BJ (cell line): ENCODE measurements around the gene TTC27. TPM values are rescaled to one million over a fixed set of nuclear protein-coding genes. Genes with fewer than 3 reads are reported as not detected.
"Not testable (repeated sequence)": the region's sequence is repeated elsewhere in the genome, so short reads cannot be mapped to it uniquely, and the experiment has no call there.

Experiments used
- CTCF ChIA-PET: fragments of 350-600 bp; formaldehyde crosslinking; extraction: SDS; loops from one replicate; lab custom pipeline; 2021; ENCODE audit warnings: antibody characterized with exemption, inconsistent platforms; lab: Yijun Ruan, JAX
- POLR2A ChIA-PET: fragments of 300-600 bp; sonication (Branson Sonifier 250); formaldehyde crosslinking; extraction: SDS; loops from one replicate; lab custom pipeline; 2021; ENCODE audit warnings: antibody characterized with exemption; lab: Charles Lee
- DNase-seq: peaks from one replicate; pipeline ENCODE4 v3.0.0-alpha.2; 2011; ENCODE audit warnings: low read depth
- H3K27me3 ChIP-seq: 2 replicates; pipeline ENCODE4 v1.6.0; 2011; ENCODE audit warnings: low read length; ENCODE audit not compliant: control insufficient read depth, insufficient read depth
- H3K36me3 ChIP-seq: 2 replicates; pipeline ENCODE4 v1.5.1; 2011; ENCODE audit warnings: low read length; ENCODE audit not compliant: control insufficient read depth, insufficient read depth
- H3K4me3 ChIP-seq: 2 replicates; pipeline ENCODE4 v1.5.1; 2011; ENCODE audit warnings: low read depth, mild to moderate bottlenecking, control low read depth, low read length
- polyA plus RNA-seq: library from polyadenylated mRNA; depleted of rRNA; stranded (reverse); fragments of >200 nt; gene quantifications from 2 replicates; pipeline ENCODE4 v1.2.3, GENCODE V29; 2011
- small RNA-seq: library from RNA; depleted of rRNA; stranded (forward); fragments of <200 nt; gene quantifications from one replicate; pipeline ENCODE3, GENCODE V24; 2012; ENCODE audit warnings: low replicate concordance, low read depth; ENCODE audit not compliant: insufficient read length
- TF ChIP-seq, protein P1 (sequence below): IDR thresholded peaks from 2 replicates; pipeline ENCODE4 v1.5.1; 2011; ENCODE audit warnings: low read depth, mild to moderate bottlenecking, control low read depth, inconsistent platforms, low read length, moderate library complexity; ENCODE audit not compliant: insufficient read depth

The TTC27 gene
- polyA plus RNA-seq, 1 experiment, result 10.4 TPM

DNA sequence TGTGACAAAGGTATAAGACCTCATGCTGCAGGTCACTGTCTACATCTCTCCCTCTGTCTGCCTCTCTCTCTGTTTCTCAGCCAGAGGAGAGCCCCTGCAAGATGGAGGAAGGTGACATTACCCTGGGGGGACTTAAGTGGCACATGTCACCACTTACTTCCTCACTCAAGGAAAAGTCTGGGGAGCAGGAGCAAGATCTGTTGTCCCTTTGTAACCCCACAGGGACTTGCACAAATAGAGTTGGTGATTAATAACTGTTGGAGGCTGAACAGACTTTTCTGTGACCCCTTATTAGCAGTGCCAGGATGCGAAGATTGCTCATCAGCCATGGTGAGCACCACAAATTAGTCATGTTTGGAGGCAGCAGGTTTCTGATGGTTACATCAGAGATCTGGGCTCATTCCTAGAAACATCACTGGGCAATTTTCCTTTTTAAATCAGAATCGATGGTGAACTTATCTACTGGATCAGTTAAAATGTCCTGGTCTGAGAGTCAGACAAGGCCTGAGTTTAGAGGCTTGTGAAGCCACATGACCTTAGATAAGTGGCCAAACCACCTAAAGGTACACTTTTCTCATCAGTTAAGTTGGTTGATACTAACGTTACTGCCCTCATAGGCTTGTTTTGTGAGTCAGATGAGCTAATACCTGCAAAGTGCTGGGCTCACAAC is 237.7 kb downstream of the TTC27 start:
- TF ChIP-seq, protein P1, sequence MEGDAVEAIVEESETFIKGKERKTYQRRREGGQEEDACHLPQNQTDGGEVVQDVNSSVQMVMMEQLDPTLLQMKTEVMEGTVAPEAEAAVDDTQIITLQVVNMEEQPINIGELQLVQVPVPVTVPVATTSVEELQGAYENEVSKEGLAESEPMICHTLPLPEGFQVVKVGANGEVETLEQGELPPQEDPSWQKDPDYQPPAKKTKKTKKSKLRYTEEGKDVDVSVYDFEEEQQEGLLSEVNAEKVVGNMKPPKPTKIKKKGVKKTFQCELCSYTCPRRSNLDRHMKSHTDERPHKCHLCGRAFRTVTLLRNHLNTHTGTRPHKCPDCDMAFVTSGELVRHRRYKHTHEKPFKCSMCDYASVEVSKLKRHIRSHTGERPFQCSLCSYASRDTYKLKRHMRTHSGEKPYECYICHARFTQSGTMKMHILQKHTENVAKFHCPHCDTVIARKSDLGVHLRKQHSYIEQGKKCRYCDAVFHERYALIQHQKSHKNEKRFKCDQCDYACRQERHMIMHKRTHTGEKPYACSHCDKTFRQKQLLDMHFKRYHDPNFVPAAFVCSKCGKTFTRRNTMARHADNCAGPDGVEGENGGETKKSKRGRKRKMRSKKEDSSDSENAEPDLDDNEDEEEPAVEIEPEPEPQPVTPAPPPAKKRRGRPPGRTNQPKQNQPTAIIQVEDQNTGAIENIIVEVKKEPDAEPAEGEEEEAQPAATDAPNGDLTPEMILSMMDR, result no peak
- no peak overlapping the region for H3K4me3 ChIP-seq
- ChIA-PET POLR2A (interaction anchor here (1.1 kb wide), 1 partner anchor 18 kb away, joined by 4 read pairs; no protein-coding TSS in a partner anchor), CTCF (interaction anchor here (1.4 kb wide), 1 partner anchor 88 kb away, joined by 3 read pairs; no protein-coding TSS in a partner anchor)
- H3K36me3 ChIP-seq, result no peaks in the 10 kb centered on the region
- DNase-seq, result peak; percentile 94
- no peaks in the 10 kb centered on the region for H3K27me3 ChIP-seq

DNA sequence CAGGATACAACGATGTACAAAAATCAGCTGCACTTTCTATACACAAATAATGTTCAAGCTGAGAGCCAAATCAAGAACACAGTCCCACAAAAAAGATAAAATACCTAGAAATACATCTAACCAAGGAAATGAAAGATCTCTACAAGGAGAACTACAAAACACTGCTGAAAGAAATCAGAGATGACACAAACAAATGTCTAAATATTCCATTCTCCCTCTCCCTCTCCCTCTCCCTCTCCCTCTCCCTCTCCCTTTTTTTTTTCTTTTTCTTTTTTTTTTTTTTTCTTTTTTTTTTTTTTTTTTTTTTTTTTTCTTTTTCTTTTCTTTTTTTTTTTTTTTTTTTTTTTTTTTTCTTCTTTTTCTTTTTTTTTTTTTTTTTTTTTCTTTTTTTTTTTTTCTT is 238.6 kb downstream of the TTC27 start:
- CTCF ChIA-PET, result interaction anchor here (0.7 to 1.4 kb wide), 2 partner anchors 10 to 88 kb away, joined by 3 read pairs; no protein-coding TSS in a partner anchor
- POLR2A ChIA-PET, H3K36me3 ChIP-seq, DNase-seq, H3K4me3 ChIP-seq, H3K27me3 ChIP-seq: not testable (repeated sequence)

Small RNA genes within 50 kb of the gene (small RNA-seq; reads per million reads assigned to genes)
- 0.84 reads per million for gene MIR4765
